ENCODE results near the gene HLF.

Gene HLF

GRCh38 chr17:55334285-55334684 lies 69.5 kb downstream of the HLF start:
- no peak for DNase-seq

GRCh38 chr17:55334881-55335540 lies 70.3 kb downstream of the HLF start:
- DNase-seq: no peak

GRCh38 chr17:55335625-55336024 lies 70.9 kb downstream of the HLF start:
- DNase-seq: no peak

GRCh38 chr17:55336426-55336825 lies 71.7 kb downstream of the HLF start:
- DNase-seq: no peak

GRCh38 chr17:55340176-55340575 lies 75.4 kb downstream of the HLF start:
- no peak for DNase-seq

GRCh38 chr17:55340686-55341085 lies 75.9 kb downstream of the HLF start:
- no peak for DNase-seq

- DNase-seq: no peak
Observed at GRCh38 chr17:55341432-55341831, 76.7 kb downstream of the HLF start.

- no peak for DNase-seq
Observed at GRCh38 chr17:55342800-55343585, 78.2 kb downstream of the HLF start.

GRCh38 chr17:55343900-55344513 lies 79.2 kb downstream of the HLF start:
- DNase-seq: no peak

- peak; percentile 24 for DNase-seq
Observed at GRCh38 chr17:55344514-55344997, 79.8 kb downstream of the HLF start.

GRCh38 chr17:55345132-55345531 lies 80.4 kb downstream of the HLF start:
- DNase-seq: no peak

- no peak for DNase-seq
Observed at GRCh38 chr17:55346658-55347057, 81.9 kb downstream of the HLF start.

GRCh38 chr17:55347341-55347740 lies 82.6 kb downstream of the HLF start:
- DNase-seq: no peak

GRCh38 chr17:55348749-55349354 lies 84.1 kb downstream of the HLF start:
- peak; percentile 46 for DNase-seq

- DNase-seq: no peak
Observed at GRCh38 chr17:55350825-55351205, 86.1 kb downstream of the HLF start.

- no peak for DNase-seq
Observed at GRCh38 chr17:55351226-55351625, 86.5 kb downstream of the HLF start.

GRCh38 chr17:55354010-55354409 lies 89.2 kb downstream of the HLF start:
- no peak for DNase-seq

GRCh38 chr17:55354941-55355340 lies 90.2 kb downstream of the HLF start:
- no peak for DNase-seq

GRCh38 chr17:55356434-55357328 lies 91.9 kb downstream of the HLF start:
- DNase-seq: peak; percentile 82

GRCh38 chr17:55360971-55361370 lies 96.2 kb downstream of the HLF start:
- DNase-seq: no peak

GRCh38 chr17:55363033-55363432 lies 98.3 kb downstream of the HLF start:
- DNase-seq: no peak

GRCh38 chr17:55366020-55366481 lies 101.3 kb downstream of the HLF start:
- no peak for DNase-seq
